OCI-LY7 (cell line): ENCODE data around the gene RARB. TPM values are rescaled to one million over a fixed set of nuclear protein-coding genes. Genes with fewer than 3 reads are reported as not detected.

Experiments
- Bru-seq: library from RNA; stranded (reverse); fragments of 400-500 nt; gene quantifications from one replicate; lab custom pipeline; 2021; lab: Mats Ljungman, UMichigan
- BruChase-seq, 2 experiments: library from RNA; stranded (reverse); fragments of 400-500 nt; gene quantifications; one replicate each; lab custom pipeline; 2021; lab: Mats Ljungman, UMichigan
- BruUV-seq: library from RNA; stranded (reverse); fragments of 400-500 nt; replicated peaks from 2 replicates; lab custom pipeline; 2021; lab: Mats Ljungman, UMichigan
- CTCF ChIA-PET: fragments of 300-600 bp; sonication (Branson Sonifier 250); formaldehyde crosslinking; loops from one replicate; lab custom pipeline; 2022; ENCODE audit warnings: antibody characterized with exemption; ENCODE audit not compliant: unreplicated experiment; lab: Charles Lee
- POLR2A ChIA-PET: fragments of 300-600 bp; sonication (Branson Sonifier 250); formaldehyde crosslinking; loops from one replicate; lab custom pipeline; 2022; ENCODE audit warnings: antibody characterized with exemption; lab: Charles Lee
- DNase-seq: peaks from one replicate; pipeline ENCODE4 v3.0.0-alpha.2; 2015; ENCODE audit warnings: low spot score
- H2AFZ ChIP-seq: fragments of 200-600 bp; sonication (generic), shearing (Covaris generic); 2 replicates; pipeline ENCODE4 v1.6.1; 2014; ENCODE audit warnings: mild to moderate bottlenecking, antibody characterized with exemption, low read length, moderate library complexity
- H3K27ac ChIP-seq: fragments of 200-600 bp; sonication (generic); 2 replicates; pipeline ENCODE4 v1.5.1; 2014; ENCODE audit warnings: mixed run types, low read depth, mild to moderate bottlenecking, moderate library complexity, low read length, inconsistent platforms; ENCODE audit not compliant: poor library complexity, severe bottlenecking
- H3K36me3 ChIP-seq: fragments of 200-600 bp; sonication (generic); 2 replicates; pipeline ENCODE4 v1.6.1; 2014; ENCODE audit warnings: mild to moderate bottlenecking, antibody characterized with exemption, low read length, moderate library complexity, mixed read lengths; ENCODE audit not compliant: insufficient read depth
- H3K4me1 ChIP-seq: fragments of 200-600 bp; sonication (generic); 2 replicates; pipeline ENCODE4 v1.5.1; 2014; ENCODE audit warnings: mild to moderate bottlenecking, low read length; ENCODE audit not compliant: insufficient read depth, poor library complexity, severe bottlenecking
- H3K4me2 ChIP-seq: fragments of 200-600 bp; sonication (generic); 2 replicates; pipeline ENCODE4 v1.6.1; 2014; ENCODE audit warnings: mild to moderate bottlenecking, low read length
- H3K4me3 ChIP-seq: fragments of 200-600 bp; sonication (generic); 2 replicates; pipeline ENCODE4 v1.5.1; 2014; ENCODE audit warnings: mild to moderate bottlenecking, low read depth, low read length; ENCODE audit not compliant: poor library complexity, severe bottlenecking
- H3K79me2 ChIP-seq: fragments of 200-600 bp; sonication (generic); 2 replicates; pipeline ENCODE4 v1.6.1; 2016; ENCODE audit warnings: low read depth, mild to moderate bottlenecking, low read length, moderate library complexity, mixed read lengths; ENCODE audit not compliant: insufficient read depth
- H3K9me2 ChIP-seq: fragments of 200-600 bp; sonication (generic); 2 replicates; pipeline ENCODE4 v1.6.1; 2016; ENCODE audit warnings: mild to moderate bottlenecking, low read length, mixed read lengths; ENCODE audit not compliant: insufficient read depth
- H3K9me3 ChIP-seq: fragments of 200-600 bp; sonication (generic); 2 replicates; pipeline ENCODE4 v1.6.1; 2014; ENCODE audit warnings: mild to moderate bottlenecking, mixed run types, low read length, mixed read lengths
- H4K20me1 ChIP-seq: fragments of 200-600 bp; sonication (generic); 2 replicates; pipeline ENCODE4 v1.6.1; 2014; ENCODE audit warnings: mild to moderate bottlenecking, antibody characterized with exemption, low read length, moderate library complexity, mixed read lengths; ENCODE audit not compliant: insufficient read depth
- CTCF ChIP-seq: fragments of 200-600 bp; sonication (generic); conservative IDR thresholded peaks from 2 replicates; pipeline ENCODE4 v1.5.1; 2014; ENCODE audit warnings: mild to moderate bottlenecking, antibody characterized with exemption, low read length, moderate library complexity, mixed read lengths
- EZH2phosphoT487 ChIP-seq: fragments of 200-600 bp; sonication (generic); IDR thresholded peaks from 2 replicates; pipeline ENCODE4 v1.6.1; 2018; ENCODE audit warnings: low read depth, borderline replicate concordance, mild to moderate bottlenecking, mixed run types, antibody characterized with exemption, low read length, moderate library complexity, mixed read lengths
- intact Hi-C: fragments of 100-400 bp; cut with micrococcal nuclease; formaldehyde crosslinking; loops from one replicate; pipeline ENCODE4 v1.10.0; 2022; ENCODE audit not compliant: unreplicated experiment
- long read RNA-seq: library from polyadenylated mRNA; stranded (forward); transcript quantifications from one replicate; pipeline ENCODE4 v2.0.0, GENCODE V29; 2022
- total RNA-seq, 2 experiments: library from RNA; depleted of rRNA in 1 of 2; stranded (reverse); fragments of >200 nt in 1 of 2; shearing (Covaris generic) in 1 of 2; gene quantifications; 2 replicates each; pipeline ENCODE4 v1.2.3, GENCODE V29; 2014 to 2022

Gene RARB
- total RNA-seq (2014; rRNA removed; shearing (Covaris generic)) (not detected in 2 replicates), total RNA-seq (2022) (not detected in 2 replicates), Bru-seq, nascent RNA (percentile 1 among the genes with signal in this experiment), BruChase-seq, experiment 1, labeled RNA remaining after a 6-hour chase (not detected), BruChase-seq, experiment 2, labeled RNA remaining after a 2-hour chase (not detected)
- long read RNA-seq: 0 reads

DNA sequence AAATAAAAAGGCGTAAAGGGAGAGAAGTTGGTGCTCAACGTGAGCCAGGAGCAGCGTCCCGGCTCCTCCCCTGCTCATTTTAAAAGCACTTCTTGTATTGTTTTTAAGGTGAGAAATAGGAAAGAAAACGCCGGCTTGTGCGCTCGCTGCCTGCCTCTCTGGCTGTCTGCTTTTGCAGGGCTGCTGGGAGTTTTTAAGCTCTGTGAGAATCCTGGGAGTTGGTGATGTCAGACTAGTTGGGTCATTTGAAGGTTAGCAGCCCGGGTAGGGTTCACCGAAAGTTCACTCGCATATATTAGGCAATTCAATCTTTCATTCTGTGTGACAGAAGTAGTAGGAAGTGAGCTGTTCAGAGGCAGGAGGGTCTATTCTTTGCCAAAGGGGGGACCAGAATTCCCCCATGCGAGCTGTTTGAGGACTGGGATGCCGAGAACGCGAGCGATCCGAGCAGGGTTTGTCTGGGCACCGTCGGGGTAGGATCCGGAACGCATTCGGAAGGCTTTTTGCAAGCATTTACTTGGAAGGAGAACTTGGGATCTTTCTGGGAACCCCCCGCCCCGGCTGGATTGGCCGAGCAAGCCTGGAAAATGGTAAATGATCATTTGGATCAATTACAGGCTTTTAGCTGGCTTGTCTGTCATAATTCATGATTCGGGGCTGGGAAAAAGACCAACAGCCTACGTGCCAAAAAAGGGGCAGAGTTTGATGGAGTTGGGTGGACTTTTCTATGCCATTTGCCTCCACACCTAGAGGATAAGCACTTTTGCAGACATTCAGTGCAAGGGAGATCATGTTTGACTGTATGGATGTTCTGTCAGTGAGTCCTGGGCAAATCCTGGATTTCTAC is at the start of gene RARB:
TSS of gene RARB (plus strand) at position 322 of the 847 bp plus-strand sequence. CDS start at position 791, 469 bp downstream.
- no peak within 1 kb of the TSS for H3K27ac ChIP-seq
- H3K4me3 ChIP-seq: no peak within 1 kb of the TSS
- no peaks in the 10 kb centered on the region for H3K9me2 ChIP-seq
- H3K36me3 ChIP-seq: no peaks in the 10 kb centered on the region
- CTCF ChIA-PET: no interaction called here
- BruUV-seq: no TSS peak
- H3K9me3 ChIP-seq: no peaks in the 10 kb centered on the region
- H2AFZ ChIP-seq: no peak within 1 kb of the TSS
- H3K4me2 ChIP-seq: no peak within 1 kb of the TSS
- intact Hi-C loops: no loop called here
- no peaks in the 10 kb centered on the region for H4K20me1 ChIP-seq
- POLR2A ChIA-PET: no interaction called here
- H3K4me1 ChIP-seq: no peaks in the 10 kb centered on the region
- no peak for TF ChIP-seq CTCF
- TF ChIP-seq EZH2phosphoT487: no peak
- no peak for DNase-seq
- H3K79me2 ChIP-seq: no peaks in the 10 kb centered on the region

- no peaks in the 10 kb centered on the region for H3K4me1 ChIP-seq
- no TSS peak for BruUV-seq
- intact Hi-C loops: no loop called here
- TF ChIP-seq CTCF: no peak
- TF ChIP-seq EZH2phosphoT487: no peak
- POLR2A ChIA-PET: interaction anchor here (0.6 kb wide), 1 partner anchor 69 kb away, joined by 3 read pairs; no protein-coding TSS in a partner anchor
- DNase-seq: no peak
- no peak overlapping the region for H2AFZ ChIP-seq
- no peaks in the 10 kb centered on the region for H3K79me2 ChIP-seq
- H3K4me3 ChIP-seq: no peak overlapping the region
- CTCF ChIA-PET: no interaction called here
- no peaks in the 10 kb centered on the region for H3K9me2 ChIP-seq
- H4K20me1 ChIP-seq: no peaks in the 10 kb centered on the region
- no peaks in the 10 kb centered on the region for H3K9me3 ChIP-seq
- H3K36me3 ChIP-seq: no peaks in the 10 kb centered on the region
- no peak overlapping the region for H3K4me2 ChIP-seq
- H3K27ac ChIP-seq: no peak overlapping the region
These were observed 49.2 kb upstream of the RARB start for GRCh38 chr3:25378786-25379311.
